NCI-H146 treated with DMSO at 0.1 percent for 48 hours (cell line): ENCODE data around the gene FBXW4.

Experiments used
- DNase-seq: peaks from one replicate; lab custom pipeline; 2025; ENCODE audit not compliant: unreplicated experiment; lab: John Stamatoyannopoulos, UW

FBXW4 gene

DNA sequence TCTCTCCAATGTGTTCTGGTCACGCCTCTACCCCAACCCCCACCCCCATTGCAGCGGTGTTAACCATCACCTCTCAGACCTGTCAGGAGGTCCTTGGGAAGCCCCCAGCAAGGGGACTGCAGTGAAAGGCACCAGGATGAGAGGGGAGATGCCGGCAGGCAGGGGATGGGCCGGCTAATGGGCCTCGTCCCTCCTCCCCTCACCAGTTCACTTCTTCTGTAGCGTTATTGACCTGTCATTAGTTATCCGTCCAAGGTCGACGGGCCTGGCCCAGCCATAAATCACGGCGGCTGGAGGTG lies 125.7 kb downstream of the FBXW4 start:
- DNase-seq, result no peak

DNA sequence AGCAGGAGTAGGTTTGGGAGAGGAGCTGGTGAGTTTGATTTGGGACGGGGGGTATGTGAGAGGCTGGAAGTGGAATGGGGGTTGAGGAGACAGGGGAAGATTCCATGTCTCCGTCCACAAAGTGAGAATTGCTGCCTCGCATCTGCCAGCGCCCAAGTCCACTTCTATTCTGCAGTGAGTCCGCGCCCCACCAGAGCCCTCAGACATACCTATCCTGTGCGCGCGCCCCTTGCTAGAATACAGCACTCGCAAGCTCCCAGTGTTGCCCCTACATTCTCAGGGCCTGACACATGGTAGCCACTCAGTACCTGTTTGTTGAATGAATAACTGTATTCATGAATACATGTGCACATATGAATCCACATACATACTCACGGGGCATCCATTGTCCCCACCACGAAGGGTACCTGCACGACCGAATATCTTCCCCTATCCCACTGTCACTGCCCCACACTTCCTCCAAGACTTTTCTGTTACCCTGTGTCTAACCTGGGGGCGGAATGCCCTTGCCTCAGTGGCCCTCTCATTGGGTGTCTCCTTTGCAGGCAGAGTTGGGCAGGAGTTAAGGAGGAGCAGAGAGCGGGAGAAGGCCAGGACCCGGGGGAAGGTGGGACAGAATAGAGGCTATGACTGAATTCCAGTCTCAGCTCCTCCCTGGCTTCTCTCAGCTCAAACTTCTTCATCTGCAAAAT lies 126.8 kb downstream of the FBXW4 start:
- no peak for DNase-seq

DNA sequence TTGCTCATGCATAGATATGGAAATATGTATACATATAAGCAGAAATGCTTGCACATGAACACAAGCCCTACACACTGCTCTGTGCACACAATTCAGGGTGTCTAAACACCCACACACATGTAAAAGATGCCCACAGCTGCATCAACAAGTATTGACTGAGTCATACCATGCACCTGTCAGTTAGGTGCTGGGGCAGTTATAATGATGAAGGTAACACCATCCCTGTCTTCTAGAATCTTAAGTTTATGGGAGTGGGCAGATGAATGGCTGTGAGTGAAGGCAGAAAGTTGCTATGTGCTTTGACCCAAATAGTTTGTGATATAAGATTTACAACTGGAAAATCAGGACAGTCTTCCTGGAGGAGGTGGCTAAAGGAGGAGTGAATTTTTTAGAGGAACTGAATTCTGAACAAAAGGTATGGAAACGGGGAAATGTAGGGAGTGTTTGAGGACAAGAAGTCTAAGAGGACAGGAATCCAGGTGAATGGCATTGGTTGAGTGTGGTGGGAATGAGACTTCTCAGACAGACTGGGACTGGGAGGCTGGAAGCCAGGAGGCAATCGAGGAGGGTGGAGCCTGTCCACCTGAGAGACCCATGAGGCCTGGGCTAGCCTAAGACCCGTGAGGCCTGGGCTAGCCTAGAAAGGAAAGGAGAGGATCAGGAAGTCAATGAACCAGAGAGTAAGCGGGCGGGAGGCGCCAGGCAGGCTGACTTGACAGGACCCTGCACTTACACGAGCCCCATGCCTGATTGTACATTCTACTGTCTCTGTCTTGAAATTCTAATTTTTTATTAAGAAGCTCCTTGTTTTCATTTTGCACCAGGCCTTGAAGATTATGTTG lies 127.6 kb downstream of the FBXW4 start:
- no peak for DNase-seq

DNA sequence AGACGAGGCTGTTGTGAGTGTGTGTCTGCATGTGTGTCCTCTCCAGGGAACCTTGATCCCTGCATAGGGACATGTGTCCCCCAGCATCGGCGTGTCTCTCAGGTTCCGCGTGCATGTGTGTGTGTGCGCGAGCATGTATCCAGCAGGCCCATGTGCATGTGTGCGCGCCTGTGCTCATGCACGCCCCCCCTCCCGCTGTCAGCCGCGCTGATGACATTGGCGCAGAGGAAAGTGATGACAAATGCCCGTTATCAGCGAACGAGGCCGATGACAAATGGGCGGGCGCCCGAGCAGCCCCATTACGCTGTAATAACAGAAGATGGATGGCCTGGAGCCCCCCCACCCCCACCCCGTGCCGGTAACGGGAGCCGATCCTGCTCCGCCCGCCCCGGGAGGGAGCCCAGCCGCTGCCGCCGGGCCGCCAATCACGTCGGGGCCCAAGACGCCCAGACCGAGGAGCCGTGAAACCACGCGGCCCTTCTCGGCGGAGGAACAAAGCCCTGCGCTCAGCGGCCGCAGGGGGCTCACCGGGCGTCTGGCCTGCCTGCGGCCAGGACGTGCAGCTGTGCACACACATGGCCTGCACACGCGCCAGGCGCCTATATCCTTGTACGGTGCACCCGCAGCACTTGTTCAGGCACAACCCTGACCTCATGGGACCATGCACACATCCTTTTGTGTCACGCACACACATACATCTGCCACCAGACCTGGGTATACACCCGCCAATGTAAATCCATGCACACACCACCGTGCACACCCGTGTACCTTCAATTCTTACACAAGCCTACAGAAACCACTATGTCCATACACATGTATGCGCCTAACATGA lies 128.4 kb downstream of the FBXW4 start:
- DNase-seq, result peak; percentile 44

- no peak for DNase-seq
Observed at GRCh38 chr10:101565936-101566332, 129.0 kb downstream of the FBXW4 start.

DNA sequence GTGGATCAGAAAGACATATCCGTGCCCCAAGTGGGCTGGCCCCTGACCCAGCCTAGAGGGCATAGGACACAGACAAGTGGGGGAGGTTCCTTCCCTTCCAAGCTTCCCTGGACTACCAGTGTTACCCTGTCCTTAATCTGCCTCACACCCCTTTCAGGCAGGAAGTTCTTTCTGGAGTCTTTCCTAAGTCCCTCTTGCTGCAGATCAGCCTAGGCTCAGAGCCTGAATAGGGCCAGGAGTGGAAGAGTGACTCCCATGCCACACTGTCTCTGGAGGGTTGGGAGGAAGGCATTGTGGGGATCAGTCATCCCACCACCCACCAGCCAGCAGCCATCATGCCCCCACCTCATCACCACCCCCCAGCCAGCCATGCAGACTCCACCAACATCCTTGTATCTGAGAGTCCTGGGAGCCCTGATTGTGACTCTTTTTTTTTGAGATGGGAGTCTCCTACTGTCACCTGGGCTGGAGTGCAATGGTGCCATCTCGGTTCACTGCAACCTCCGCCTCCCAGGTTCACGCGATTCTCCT lies 129.5 kb downstream of the FBXW4 start:
- DNase-seq, result no peak

DNA sequence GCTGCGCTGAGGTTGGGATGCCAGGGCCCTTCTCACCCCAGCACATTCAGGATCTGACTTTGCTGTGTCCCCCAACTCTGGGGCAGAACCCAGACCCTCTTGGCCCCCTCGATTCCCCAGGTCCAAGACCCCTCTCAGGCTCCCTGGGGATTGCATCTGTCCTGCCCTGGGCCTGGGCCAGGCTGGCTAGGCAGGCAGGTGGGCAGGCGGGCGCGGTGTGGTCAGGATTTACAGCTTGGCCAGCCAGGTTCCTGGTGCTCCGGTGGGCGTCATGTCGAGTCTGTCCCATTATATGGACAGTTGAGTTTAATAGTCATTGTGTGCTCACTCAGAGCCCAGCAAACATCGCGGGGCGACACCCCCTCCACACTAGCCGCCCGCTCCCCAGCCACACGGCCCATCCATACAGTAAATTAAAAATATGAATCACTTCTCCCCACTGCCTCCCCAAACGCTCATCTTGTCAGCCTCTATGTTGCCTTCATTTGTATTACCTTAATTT lies 130.4 kb downstream of the FBXW4 start:
- DNase-seq, result no peak

DNA sequence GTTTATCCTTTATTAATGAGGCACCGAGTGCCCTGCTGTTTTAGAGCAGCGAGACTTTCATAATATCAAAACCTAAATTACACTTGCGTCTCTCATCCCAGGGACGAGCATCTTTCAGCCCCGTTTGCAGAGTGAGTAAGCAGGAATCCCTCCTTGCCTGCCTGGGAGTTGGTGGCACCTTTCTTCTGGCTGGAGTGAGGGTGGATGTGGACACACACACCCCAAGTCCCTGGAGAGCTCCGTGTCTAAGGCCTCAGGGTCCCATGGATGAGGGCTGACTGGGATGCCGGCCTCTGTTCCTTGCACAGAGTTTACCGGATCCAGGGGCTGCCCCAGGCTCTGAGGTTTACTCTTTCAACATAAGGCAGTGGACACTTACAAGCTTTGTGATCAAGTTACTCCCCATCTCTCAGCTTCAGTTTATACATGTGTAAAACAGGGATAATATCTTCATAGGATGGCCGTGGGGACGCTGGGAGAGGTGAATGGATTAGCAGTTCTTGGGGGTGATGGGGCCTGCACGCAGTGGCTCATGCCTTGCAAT lies 131.4 kb downstream of the FBXW4 start:
- DNase-seq, result no peak

- DNase-seq, result no peak
Observed at GRCh38 chr10:101563007-101563406, 132.0 kb downstream of the FBXW4 start.

DNA sequence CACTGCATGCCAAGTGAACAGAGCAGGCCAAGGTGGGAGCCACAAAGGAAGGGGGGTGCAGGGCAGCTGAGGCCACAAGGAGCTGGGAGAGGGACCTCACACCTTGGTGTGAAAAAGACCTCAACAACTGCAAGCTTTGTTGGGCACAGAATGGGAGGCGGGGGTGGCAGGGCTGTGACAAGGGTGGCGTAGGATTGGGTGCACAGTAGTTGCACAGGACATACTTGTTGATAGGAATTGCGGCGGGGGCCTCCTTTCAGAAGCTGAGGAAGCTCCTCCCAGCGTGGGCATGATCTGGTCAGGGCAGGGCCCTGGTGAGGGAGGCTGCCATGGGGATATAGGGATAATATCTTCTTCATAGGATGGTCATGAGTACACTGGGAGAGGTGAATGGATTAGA lies 132.7 kb downstream of the FBXW4 start:
- no peak for DNase-seq

DNA sequence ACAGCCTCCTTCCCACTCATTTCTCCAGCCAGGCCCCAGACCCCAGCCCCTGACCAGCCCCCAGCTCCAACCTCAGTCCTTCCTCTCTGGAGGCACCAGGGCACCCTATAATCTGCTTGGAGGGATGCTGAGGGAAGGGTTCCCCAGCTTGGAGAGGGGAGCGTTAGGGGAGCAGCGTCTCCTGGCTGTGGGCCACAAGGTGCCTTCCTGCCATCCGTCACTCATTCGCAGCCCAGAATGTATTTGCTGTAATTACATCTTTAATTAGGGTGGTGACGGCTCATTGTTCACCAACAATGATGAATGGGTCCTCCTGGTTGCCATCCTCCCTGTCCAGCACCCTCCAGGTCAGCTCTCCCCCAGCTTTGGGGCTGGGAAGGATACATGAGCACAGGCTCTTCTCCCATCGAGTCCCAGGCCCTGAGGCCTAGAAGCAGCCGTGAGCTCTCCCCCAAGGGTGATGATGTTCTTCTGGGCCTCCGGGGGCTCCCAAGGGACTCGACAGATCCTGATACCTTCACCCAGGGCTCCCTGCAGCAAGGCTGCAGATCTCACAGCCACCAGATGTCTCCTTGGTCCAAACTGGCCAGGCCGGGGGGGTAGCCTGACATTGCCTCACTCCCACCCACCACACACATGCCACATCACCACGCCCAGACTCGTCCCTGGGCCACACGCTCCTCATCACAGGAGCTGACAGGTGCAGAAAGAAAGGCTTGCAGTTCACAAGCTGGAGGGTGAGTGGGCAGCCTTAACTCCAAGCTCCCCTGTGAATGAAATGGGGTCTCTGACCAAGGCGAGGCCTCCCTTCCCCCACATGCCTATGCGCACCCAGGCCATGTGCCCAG lies 133.7 kb downstream of the FBXW4 start:
- peak; percentile 18 for DNase-seq
